ENCODE measurements around the gene ASPA.

Gene ASPA

GRCh38 chr17:3506054-3506453 lies 30.3 kb downstream of the ASPA start:
- H3K27me3 ChIP-seq (ENCODE audit: insufficient read depth, poor library complexity, severe bottlenecking): no peaks in the 10 kb centered on the region
- TF ChIP-seq, protein P1, sequence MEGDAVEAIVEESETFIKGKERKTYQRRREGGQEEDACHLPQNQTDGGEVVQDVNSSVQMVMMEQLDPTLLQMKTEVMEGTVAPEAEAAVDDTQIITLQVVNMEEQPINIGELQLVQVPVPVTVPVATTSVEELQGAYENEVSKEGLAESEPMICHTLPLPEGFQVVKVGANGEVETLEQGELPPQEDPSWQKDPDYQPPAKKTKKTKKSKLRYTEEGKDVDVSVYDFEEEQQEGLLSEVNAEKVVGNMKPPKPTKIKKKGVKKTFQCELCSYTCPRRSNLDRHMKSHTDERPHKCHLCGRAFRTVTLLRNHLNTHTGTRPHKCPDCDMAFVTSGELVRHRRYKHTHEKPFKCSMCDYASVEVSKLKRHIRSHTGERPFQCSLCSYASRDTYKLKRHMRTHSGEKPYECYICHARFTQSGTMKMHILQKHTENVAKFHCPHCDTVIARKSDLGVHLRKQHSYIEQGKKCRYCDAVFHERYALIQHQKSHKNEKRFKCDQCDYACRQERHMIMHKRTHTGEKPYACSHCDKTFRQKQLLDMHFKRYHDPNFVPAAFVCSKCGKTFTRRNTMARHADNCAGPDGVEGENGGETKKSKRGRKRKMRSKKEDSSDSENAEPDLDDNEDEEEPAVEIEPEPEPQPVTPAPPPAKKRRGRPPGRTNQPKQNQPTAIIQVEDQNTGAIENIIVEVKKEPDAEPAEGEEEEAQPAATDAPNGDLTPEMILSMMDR (IDR thresholded peaks at IDR 0.05; ENCODE audit: insufficient read depth, low read length): no peak
- TF ChIP-seq, protein P2, sequence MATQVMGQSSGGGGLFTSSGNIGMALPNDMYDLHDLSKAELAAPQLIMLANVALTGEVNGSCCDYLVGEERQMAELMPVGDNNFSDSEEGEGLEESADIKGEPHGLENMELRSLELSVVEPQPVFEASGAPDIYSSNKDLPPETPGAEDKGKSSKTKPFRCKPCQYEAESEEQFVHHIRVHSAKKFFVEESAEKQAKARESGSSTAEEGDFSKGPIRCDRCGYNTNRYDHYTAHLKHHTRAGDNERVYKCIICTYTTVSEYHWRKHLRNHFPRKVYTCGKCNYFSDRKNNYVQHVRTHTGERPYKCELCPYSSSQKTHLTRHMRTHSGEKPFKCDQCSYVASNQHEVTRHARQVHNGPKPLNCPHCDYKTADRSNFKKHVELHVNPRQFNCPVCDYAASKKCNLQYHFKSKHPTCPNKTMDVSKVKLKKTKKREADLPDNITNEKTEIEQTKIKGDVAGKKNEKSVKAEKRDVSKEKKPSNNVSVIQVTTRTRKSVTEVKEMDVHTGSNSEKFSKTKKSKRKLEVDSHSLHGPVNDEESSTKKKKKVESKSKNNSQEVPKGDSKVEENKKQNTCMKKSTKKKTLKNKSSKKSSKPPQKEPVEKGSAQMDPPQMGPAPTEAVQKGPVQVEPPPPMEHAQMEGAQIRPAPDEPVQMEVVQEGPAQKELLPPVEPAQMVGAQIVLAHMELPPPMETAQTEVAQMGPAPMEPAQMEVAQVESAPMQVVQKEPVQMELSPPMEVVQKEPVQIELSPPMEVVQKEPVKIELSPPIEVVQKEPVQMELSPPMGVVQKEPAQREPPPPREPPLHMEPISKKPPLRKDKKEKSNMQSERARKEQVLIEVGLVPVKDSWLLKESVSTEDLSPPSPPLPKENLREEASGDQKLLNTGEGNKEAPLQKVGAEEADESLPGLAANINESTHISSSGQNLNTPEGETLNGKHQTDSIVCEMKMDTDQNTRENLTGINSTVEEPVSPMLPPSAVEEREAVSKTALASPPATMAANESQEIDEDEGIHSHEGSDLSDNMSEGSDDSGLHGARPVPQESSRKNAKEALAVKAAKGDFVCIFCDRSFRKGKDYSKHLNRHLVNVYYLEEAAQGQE (IDR thresholded peaks at IDR 0.05; ENCODE audit: insufficient replicate concordance, low read depth): no peak
- no peak for TF ChIP-seq SPI1 (IDR thresholded peaks at IDR 0.05; ENCODE audit: borderline replicate concordance, low read depth)
- no peak for TF ChIP-seq POLR2AphosphoS5 (IDR thresholded peaks at IDR 0.05; ENCODE audit: low read depth)
- no peak for TF ChIP-seq GABPA (IDR thresholded peaks at IDR 0.05; ENCODE audit: low read depth)
- H3K27ac ChIP-seq (replicated peaks): no peak overlapping the region
- no peak for DNase-seq (ENCODE audit: low read depth in 1 of 2, low spot score in 1 of 2)
- H3K4me3 ChIP-seq (replicated peaks; ENCODE audit: insufficient read depth, low read length): no peak overlapping the region

DNA sequence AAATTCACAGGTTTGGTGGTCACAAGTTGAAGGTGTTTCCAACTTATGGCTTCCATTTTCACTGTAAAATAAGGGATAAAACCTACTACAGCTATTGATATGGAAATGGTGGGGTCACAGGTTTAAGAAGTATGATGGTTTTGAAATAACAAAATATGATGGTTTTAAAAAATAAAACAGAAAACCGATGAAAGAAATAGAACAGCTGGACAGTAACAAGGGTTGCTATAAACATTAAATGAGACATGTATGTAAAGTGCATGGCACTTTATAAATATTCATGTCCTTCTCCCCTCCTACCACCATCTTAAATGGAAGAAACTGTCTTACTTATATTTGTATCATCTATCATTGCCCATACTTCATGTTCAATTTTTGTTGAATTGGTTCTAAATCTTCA lies 31.3 kb downstream of the ASPA start:
- no peak overlapping the region for H3K27ac ChIP-seq (replicated peaks)
- H3K4me3 ChIP-seq (replicated peaks; ENCODE audit: insufficient read depth, low read length): no peak overlapping the region
- no peak for DNase-seq (ENCODE audit: low read depth in 1 of 2, low spot score in 1 of 2)
- H3K27me3 ChIP-seq (ENCODE audit: insufficient read depth, poor library complexity, severe bottlenecking): no peaks in the 10 kb centered on the region
- TF ChIP-seq, protein P1 (IDR thresholded peaks at IDR 0.05; ENCODE audit: insufficient read depth, low read length): no peak
- TF ChIP-seq, protein P2 (IDR thresholded peaks at IDR 0.05; ENCODE audit: insufficient replicate concordance, low read depth): no peak
- TF ChIP-seq SPI1 (IDR thresholded peaks at IDR 0.05; ENCODE audit: borderline replicate concordance, low read depth): no peak
- no peak for TF ChIP-seq GABPA (IDR thresholded peaks at IDR 0.05; ENCODE audit: low read depth)
- TF ChIP-seq POLR2AphosphoS5 (IDR thresholded peaks at IDR 0.05; ENCODE audit: low read depth): no peak

- TF ChIP-seq, protein P1 (IDR thresholded peaks at IDR 0.05; ENCODE audit: insufficient read depth, low read length): no peak
- TF ChIP-seq SPI1 (IDR thresholded peaks at IDR 0.05; ENCODE audit: borderline replicate concordance, low read depth) (no peak), POLR2AphosphoS5 (IDR thresholded peaks at IDR 0.05; ENCODE audit: low read depth) (no peak), GABPA (IDR thresholded peaks at IDR 0.05; ENCODE audit: low read depth) (no peak)
- TF ChIP-seq, protein P2 (IDR thresholded peaks at IDR 0.05; ENCODE audit: insufficient replicate concordance, low read depth): no peak
- Histone ChIP-seq H3K27me3 (ENCODE audit: insufficient read depth, poor library complexity, severe bottlenecking) (no peaks in the 10 kb centered on the region), H3K4me3 (replicated peaks; ENCODE audit: insufficient read depth, low read length) (no peak overlapping the region), H3K27ac (replicated peaks) (no peak overlapping the region)
- no peak for DNase-seq (ENCODE audit: low read depth in 1 of 2, low spot score in 1 of 2)
Observed at GRCh38 chr17:3507869-3508268, 32.1 kb downstream of the ASPA start.

Measured in HL-60 (cell line).